GM18520 (cell line): ENCODE results near the gene SCFD2.
"Not testable (repeated sequence)": the region's sequence is repeated elsewhere in the genome, so short reads cannot be mapped to it uniquely, and the experiment has no call there.

Experiments
- ATAC-seq: cut with Tn5 transposase; IDR thresholded peaks from one replicate; pipeline ENCODE4 v1.9.1; 2021; ENCODE audit not compliant: unreplicated experiment

SCFD2 gene

GRCh38 chr4:53059871-53060270 lies 306.0 kb downstream of the SCFD2 start:
- no peak for ATAC-seq

- no peak for ATAC-seq
These were observed 306.6 kb downstream of the SCFD2 start for GRCh38 chr4:53059256-53059655.

DNA sequence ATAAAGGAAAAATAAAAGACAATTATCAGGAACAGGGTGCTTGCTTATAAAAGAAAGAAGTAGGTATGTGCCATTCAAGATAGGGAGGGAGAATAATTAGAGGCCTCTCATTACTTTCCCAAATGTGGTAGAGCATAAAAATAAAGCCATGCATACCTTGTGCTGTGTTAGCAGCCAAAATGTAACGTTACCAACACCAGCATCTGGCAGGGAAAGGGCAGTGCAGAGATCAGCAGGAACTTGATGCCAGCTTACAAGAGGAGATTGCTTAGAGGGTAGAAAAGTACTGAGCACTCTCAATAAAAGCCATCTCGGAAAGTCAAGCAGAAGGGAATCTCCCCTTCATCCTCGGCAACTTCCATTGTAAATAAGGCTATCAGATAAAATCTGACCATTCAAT lies 308.2 kb downstream of the SCFD2 start:
- no peak for ATAC-seq

DNA sequence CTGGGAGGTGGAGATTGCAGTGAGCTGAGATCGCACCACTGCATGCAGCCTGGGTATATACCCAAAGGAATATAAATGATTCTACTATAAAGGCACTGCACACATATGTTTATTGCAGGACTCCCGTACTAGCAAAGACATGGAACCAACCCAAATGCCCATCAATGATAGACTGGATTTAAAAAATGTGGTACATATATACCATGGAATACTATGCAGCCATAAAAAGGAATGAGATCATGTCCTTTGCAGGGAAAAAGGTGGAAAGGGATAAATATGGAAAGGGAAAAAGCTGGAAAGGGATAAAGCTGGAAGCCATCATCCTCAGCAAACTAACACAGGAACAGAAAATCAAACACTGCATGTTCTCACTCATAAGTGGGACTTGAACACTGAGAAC lies 308.8 kb downstream of the SCFD2 start:
- not testable (repeated sequence) for ATAC-seq

DNA sequence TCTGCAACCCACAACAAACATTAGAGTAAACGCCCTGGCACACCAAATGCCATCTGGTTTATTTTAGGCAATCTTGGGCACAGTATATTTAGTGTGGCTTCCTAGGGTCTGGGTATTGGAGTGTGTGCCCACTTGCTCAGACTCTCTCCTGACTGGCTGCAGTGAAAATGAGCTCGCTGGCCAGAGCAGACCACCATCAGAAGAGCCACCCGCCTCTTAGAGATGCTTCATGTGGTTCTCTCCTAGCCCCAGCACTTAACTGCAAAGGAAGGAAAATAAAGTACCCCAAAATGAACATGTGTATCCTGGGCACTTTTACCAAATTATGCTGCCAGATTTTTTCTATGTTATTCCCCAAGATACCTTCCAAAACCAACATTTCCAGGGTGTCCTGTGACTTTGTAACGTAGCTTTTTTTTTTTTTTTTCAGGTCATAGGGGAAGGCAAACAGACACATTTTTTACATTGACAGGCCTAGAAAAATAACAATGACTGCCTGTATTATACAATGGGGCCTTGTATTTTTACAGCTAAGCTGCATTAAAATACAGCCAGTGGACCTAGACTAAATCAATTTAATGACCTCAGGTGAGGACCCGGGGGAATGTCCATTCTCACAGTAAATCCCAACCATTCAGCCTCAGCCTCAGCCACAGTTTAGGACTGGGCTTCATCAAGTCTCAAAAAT lies 310.0 kb downstream of the SCFD2 start:
- ATAC-seq: no peak

GRCh38 chr4:53055274-53055673 lies 310.6 kb downstream of the SCFD2 start:
- no peak for ATAC-seq

DNA sequence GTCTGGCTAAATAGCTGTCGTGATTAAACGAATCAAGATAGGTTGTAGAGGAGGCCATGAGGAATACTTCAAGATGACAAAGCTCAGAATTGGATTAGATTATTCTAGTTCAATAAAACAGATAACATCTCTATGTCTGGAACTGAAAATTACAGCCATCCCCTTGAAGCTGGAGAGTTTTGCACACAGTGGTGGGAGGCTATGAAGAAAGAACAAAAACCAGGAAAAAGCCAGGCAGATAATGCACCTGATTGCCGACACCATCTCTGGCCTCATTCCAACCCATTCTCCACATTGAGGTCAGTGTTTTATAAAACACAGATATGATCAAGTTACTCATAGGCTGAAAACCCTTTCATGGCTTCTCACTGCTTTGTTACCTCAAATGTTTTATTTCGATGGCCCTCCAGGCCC lies 315.5 kb downstream of the SCFD2 start:
- no peak for ATAC-seq

- no peak for ATAC-seq
These were observed 316.3 kb downstream of the SCFD2 start for GRCh38 chr4:53049528-53049927.

- no peak for ATAC-seq
These were observed 321.3 kb downstream of the SCFD2 start for GRCh38 chr4:53044651-53044960.

GRCh38 chr4:53043891-53044650 lies 321.8 kb downstream of the SCFD2 start:
- ATAC-seq: no peak

DNA sequence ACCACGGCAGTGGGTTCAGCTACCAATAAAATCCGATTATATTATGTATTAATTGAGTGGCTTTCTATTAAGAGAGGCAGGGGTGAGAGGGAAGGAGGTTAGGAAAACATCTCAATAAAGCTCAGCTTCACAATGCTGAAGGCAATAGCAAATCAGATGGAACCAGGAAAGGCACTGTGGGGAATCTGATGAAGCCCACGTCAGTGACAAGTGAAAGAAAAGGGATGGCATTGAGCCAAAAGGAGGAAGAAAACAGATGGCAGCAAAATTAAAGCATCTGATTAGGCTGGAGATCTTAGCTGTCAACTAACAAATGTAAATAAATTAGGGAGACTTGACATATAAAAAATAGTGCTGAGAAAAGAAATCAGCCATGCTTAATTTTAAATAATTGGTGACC lies 322.8 kb downstream of the SCFD2 start:
- ATAC-seq: no peak

DNA sequence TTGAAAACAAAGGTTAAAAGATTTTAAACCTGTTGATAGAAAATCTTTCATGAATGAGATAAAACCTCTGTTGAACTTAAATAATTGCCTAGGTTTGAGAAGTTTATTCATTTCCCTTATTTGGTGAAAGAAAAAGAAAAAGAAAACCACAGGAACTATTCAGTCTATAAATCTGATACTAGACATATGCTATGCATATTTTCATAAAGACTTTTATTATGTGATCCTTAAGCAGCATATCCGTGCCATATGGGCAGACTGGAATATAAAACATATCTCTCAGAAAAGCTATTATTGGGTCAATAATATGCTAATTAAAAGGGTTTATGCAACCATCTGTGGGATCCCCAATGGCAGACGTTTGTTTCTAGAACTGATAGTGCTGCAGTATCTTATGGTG lies 325.0 kb downstream of the SCFD2 start:
- no peak for ATAC-seq

DNA sequence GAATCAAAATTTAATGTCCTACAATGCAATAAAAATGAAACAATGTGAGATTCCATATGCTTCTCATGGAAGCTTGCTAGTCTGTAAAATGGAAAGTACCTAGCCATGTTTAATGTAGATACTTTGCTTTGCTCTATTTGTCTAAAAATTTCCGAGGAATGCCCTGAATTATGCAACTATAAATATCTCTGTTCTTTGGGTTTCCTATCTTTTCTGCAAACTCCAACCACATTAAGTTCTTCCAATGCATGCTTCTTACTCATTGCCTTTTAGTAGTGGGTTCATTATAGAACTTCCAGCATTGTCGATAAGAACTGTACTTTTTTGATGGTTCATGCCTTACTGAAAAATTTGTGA lies 325.4 kb downstream of the SCFD2 start:
- no peak for ATAC-seq

GRCh38 chr4:53039741-53040458 lies 326.0 kb downstream of the SCFD2 start:
- no peak for ATAC-seq

DNA sequence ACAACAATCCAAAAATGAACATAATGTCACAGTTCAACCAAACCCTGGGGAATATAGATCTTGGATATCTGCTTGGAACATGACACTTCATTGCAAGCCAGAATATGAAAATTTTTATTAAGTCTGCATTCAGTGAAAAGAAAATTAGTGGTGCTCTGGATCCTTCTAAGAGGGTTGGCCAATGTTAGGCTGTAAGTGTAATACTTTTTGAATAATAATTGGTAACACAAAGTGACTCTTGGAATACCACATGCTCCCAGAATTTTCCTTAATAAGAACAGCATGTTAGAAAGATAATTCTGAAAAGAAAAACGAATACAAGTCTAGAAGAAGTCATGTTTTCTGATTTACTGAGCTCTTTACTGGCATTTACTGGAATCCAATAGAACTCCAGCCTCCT lies 328.0 kb downstream of the SCFD2 start:
- no peak for ATAC-seq

DNA sequence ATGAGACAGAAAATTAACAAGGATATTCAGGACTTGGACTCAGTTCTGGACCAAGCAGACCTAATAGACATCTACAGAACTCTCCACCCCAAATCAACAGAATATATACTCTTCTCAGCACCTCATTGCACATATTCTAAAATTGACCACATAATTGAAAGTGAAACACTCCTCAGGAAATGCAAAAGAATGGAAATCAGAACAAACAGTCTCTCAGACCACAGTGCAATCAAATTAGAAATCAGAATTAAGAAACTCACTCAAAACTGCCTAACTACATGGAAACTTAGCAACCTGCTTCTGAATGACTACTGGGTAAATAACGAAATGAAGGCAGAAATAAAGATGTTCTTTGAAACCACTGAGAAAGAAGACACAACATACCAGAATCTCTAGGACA lies 333.0 kb downstream of the SCFD2 start:
- not testable (repeated sequence) for ATAC-seq

DNA sequence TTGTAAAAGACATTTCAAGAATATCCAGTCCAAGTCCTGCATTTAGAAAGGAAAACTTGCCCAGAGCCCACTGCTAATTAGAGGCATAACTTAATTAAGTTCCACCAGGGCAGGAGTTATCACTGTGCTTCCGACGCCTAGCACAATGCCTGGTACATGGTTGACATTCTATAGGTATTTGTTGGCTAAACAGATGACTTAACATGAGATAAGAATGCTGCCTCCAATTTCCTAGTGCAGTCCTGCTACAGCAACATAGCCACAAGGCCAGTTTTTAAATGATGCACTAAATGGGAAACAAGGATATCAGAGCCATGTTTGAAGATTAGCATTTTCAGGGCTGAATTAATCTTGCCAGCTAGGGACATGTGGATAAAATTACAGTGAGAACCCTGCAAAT lies 339.6 kb downstream of the SCFD2 start:
- no peak for ATAC-seq

GRCh38 chr4:53023677-53024299 lies 342.1 kb downstream of the SCFD2 start:
- ATAC-seq: no peak

GRCh38 chr4:53022513-53023100 lies 343.3 kb downstream of the SCFD2 start:
- ATAC-seq: no peak

DNA sequence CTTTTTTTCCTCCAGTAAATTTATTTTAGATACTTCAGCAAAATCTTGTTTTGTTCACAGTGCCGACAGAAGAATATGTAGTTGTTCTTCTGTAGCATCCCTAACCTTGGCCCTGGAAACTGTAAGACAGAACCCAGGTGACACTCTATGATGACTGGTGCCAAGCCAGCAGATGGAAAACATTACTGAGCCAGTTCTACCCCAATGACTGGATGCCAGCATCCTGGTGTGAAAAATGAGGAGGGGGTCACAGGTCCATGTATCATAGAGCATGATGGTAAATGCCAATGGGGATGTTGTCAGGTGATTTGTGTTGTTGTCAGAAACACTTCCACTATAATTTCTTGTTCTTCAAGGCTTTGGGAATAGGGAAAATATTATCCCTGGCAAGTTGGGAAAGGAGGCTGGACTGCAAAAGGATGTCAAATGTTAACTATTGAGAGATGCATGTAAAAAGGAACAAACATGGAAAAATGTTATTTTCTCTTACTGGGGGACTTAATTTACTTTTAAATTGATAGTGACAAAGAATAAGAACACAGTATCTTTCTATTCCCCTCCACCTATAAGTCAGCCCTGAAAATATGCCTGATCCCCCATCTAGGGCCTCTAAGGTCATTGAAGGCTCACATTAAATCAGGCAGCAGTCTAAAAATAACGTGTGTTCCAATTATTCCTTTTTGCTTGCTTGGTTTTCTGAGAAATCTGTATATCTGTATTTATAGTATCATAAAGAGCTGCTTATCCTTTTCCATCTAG lies 343.9 kb downstream of the SCFD2 start:
- no peak for ATAC-seq
